NCI-H2029 (cell line): ENCODE measurements around the gene RAI1.
"Not testable (repeated sequence)": the region's sequence is repeated elsewhere in the genome, so short reads cannot be mapped to it uniquely, and the experiment has no call there.

Experiments used
- DNase-seq: peaks from one replicate; lab custom pipeline; 2025; lab: John Stamatoyannopoulos, UW

RAI1 gene

GRCh38 chr17:17801800-17802481, 120.7 kb downstream of the RAI1 start:
- no peak for DNase-seq

DNA sequence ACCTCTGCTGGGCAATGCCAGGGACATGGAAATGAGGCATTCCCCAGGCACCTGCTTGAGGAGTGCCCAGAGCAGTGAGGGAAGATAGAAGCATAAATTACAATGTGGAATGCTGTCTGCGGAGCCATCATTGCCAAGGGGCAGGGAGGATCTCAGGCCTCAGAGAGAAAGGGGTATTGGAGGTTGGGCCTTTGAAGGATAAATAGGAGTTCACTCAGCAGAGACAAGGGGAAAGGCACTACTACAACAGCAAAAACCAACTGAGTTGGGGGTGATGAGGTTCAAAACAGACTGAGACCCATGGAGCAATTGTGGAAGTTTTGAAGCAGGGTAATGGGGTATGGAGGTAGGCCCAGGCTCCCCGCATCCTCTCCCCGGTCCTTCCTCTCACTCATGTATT, 122.7 kb downstream of the RAI1 start:
- no peak for DNase-seq

DNA sequence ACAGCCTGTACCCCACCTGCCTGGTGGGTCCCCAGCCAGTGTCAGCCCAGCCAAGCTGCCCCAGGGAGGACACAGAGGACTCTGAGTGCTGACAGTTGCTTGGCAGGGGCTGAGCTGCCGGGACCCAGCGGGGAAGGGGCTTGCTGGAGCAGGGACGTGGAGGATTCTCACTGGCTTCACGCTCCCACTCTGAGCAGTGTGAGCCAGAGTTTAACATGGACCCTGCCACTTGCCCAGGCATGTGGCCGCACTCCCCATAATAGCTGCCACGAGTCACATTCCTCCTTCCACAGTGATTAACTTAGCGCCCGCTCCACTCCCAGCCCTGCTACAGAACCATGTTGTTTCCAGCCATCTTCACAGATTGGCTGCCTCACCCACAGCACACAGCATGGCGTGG, 124.3 kb downstream of the RAI1 start:
- no peak for DNase-seq

- DNase-seq, result no peak
These were observed 124.8 kb downstream of the RAI1 start for GRCh38 chr17:17806035-17806434.

- no peak for DNase-seq
These were observed 125.5 kb downstream of the RAI1 start for GRCh38 chr17:17806611-17807274.

DNA sequence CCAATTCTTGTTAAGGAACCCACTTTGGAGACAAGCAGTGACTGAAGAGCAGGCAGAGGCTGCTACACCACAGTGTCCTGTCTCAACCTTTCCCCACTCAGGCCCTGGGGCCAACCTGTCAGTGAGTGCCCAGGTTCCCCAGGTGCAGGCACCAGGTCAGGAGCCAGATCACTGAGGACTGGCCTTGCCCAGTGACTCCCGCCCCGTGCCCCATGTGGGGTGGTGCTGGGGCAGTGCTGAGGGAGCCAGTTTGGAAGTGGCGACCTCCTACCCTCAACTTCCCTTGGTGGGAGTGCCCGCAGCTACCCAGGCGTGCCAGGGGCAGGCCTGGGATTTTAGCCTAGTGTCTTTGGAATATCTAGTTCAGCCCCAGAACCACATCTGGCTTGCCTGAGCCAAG, 126.2 kb downstream of the RAI1 start:
- DNase-seq, result no peak

DNA sequence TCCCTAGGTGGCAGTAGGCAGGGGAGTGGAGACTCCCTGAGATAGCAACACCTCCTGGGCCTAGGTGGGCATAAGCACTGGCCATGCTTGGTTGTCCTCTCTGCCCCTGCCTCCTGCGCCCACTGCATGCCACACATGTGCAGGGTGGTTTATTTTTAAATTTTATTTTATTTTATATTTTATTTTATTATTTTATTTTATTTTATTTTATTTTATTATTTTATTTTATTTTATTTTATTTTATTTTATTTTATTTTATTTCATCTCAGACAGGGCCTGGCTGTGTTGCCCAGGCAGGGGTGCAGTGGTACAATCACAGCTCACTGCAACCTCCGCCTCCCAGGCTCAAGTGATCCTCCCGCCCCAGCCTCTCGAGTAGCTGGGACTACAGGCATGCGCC, 126.9 kb downstream of the RAI1 start:
- DNase-seq, result not testable (repeated sequence)

- no peak for DNase-seq
These were observed 127.6 kb downstream of the RAI1 start for GRCh38 chr17:17808706-17809432.

GRCh38 chr17:17809531-17810083, 128.3 kb downstream of the RAI1 start:
- no peak for DNase-seq

- no peak for DNase-seq
These were observed 129.0 kb downstream of the RAI1 start for GRCh38 chr17:17810084-17810894.

GRCh38 chr17:17810895-17811248, 129.6 kb downstream of the RAI1 start:
- DNase-seq, result no peak

- DNase-seq, result no peak
These were observed 130.3 kb downstream of the RAI1 start for GRCh38 chr17:17811381-17812210.

- no peak for DNase-seq
These were observed 131.2 kb downstream of the RAI1 start for GRCh38 chr17:17812211-17813054.

DNA sequence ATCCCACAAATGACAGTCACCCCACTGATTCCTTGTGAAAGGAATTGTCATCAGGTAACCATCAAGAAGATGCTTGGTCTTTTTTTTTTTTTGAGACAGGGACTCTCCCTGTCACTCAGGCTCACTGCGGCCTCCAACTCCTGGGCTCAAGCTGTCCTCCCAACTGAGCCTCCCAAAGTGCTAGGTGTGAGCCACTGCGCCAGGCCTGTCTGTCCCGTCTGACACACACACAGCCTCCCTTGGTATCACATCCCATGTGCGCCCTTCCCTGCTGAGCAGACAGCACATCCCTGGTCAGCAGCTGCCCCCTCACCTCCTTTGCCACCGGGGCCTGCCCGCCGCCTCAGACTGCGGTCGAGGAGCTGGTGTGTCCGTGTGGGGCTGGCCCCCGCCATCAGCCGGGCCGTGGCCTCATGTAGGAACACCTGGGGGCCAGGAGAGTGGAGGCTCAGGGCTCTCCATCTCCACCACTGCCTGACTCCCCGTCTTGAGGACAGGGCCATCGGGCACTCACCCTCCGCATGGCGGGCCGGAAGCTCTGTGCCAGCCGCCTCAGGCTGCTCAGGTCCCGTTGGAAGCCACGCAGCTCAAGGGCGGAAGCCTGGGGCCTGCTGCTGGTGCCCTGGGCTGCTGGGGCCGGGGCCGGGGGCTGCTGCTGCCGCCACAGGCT, 131.9 kb downstream of the RAI1 start:
- DNase-seq, result no peak

- no peak for DNase-seq
These were observed 132.5 kb downstream of the RAI1 start for GRCh38 chr17:17813725-17814095.

DNA sequence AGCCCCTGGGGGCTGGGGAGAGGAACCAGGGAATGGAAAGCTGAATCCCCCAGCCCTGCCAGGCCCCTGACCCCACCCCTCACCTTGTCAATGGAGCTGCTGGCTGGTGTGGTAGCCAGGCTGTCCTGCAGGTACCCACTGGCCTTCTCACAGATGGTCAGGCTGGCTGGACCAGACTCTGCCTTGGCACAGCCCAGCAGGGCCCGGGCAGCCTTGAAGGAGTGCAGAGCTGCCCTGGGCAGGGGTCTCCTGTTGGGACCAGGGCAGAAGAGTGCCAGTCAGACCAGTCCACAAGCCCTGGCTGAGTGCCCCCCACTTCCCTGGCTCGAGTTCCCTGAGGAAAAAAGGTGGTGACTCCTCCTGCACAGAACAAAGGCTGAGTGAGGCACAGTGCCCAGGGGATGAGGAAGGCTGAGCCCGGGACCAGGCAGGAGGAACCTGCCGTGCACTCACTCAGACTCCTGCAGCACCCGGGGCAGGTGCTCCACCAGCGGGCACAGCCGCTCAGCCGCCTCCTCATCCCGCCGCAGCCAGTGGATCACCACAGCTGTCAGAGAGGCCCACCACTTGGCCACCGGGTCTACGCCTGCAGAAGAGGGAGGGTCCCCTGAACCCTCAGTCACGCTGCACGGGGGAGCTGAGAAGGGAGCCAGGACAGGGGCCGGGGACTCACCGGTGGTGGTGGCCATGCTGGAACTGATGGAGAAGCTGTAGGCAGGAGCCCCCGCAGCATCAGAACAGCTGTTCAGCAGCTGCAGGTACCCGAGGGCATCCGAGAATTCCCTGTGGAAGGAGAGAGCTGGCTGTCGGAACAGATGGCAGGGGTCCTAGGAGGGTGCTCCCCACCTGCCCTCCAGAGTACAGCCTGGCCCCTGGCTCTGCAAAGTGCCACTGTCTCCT, 133.2 kb downstream of the RAI1 start:
- DNase-seq, result no peak

GRCh38 chr17:17815062-17815406, 133.8 kb downstream of the RAI1 start:
- no peak for DNase-seq

GRCh38 chr17:17815436-17816200, 134.4 kb downstream of the RAI1 start:
- no peak for DNase-seq
